Nasal cavity respiratory epithelium epithelial cell of viscerocranial mucosa (primary cell): ENCODE results near the gene SEMA6C. TPM values are rescaled to one million over a fixed set of nuclear protein-coding genes. Genes with fewer than 3 reads are reported as not detected.

ENCODE experiments used
- total RNA-seq: library from RNA; depleted of rRNA; stranded (reverse); fragments of >200 nt; gene quantifications from 2 replicates; pipeline ENCODE4 v1.2.3, GENCODE V29; 2014

Gene SEMA6C, protein sequence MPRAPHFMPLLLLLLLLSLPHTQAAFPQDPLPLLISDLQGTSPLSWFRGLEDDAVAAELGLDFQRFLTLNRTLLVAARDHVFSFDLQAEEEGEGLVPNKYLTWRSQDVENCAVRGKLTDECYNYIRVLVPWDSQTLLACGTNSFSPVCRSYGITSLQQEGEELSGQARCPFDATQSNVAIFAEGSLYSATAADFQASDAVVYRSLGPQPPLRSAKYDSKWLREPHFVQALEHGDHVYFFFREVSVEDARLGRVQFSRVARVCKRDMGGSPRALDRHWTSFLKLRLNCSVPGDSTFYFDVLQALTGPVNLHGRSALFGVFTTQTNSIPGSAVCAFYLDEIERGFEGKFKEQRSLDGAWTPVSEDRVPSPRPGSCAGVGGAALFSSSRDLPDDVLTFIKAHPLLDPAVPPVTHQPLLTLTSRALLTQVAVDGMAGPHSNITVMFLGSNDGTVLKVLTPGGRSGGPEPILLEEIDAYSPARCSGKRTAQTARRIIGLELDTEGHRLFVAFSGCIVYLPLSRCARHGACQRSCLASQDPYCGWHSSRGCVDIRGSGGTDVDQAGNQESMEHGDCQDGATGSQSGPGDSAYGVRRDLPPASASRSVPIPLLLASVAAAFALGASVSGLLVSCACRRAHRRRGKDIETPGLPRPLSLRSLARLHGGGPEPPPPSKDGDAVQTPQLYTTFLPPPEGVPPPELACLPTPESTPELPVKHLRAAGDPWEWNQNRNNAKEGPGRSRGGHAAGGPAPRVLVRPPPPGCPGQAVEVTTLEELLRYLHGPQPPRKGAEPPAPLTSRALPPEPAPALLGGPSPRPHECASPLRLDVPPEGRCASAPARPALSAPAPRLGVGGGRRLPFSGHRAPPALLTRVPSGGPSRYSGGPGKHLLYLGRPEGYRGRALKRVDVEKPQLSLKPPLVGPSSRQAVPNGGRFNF
- total RNA-seq = 0.34 and 1.3 TPM in 2 replicates

DNA sequence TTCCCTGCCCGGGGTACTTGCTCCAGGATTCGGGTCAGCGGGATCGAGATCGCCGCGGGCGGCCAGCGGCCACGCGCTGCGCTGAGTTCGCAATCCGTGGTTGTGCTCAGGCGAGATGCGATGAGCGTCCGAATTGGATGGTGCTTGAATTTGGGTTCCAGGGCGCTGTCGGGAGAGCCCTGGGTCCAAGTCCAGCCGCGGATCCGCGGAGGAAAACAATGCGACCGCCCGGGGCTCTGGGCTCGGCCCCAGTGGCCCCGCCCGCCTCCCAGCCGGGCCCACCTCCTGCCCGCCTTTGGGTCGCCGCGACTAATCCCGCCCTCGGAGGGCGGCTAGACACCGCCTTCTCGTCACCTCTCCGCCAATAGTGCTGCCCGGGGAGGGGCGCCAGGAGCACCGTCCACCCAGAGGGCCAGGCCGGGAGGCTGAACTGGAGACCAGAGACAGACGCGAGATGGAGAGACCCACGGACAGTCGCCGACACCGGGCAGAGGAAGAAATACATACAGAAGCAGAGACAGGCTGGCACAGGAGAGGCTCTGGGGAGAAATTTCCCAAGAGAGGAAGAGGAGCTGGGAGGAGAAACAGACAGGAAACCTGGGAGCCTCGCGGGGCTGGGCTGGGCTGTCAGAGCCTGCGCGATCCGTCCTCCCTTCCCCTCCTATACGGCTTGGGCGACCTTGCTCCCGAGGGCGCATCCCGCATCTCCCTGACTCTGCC lies at the start of gene SEMA6C:
TSS of gene SEMA6C (minus strand) at position 220 of the 720 bp plus-strand sequence. CDS start 4,010 bp downstream, outside the sequence.

GRCh38 chr1:151189637-151190445 lies 43.4 kb upstream of the SEMA6C start, which contains the start of gene VPS72:
Gene VPS72, minus strand, starts transcription at chr1:151190197. Its CDS starts 76 bp downstream, at chr1:151190121.

GRCh38 chr1:151175863-151176262 lies 29.4 kb upstream of the SEMA6C start, which contains the start of gene TMOD4:
Gene TMOD4, minus strand, starts transcription at chr1:151175981. Its CDS starts 1,106 bp downstream, at chr1:151174875.

DNA sequence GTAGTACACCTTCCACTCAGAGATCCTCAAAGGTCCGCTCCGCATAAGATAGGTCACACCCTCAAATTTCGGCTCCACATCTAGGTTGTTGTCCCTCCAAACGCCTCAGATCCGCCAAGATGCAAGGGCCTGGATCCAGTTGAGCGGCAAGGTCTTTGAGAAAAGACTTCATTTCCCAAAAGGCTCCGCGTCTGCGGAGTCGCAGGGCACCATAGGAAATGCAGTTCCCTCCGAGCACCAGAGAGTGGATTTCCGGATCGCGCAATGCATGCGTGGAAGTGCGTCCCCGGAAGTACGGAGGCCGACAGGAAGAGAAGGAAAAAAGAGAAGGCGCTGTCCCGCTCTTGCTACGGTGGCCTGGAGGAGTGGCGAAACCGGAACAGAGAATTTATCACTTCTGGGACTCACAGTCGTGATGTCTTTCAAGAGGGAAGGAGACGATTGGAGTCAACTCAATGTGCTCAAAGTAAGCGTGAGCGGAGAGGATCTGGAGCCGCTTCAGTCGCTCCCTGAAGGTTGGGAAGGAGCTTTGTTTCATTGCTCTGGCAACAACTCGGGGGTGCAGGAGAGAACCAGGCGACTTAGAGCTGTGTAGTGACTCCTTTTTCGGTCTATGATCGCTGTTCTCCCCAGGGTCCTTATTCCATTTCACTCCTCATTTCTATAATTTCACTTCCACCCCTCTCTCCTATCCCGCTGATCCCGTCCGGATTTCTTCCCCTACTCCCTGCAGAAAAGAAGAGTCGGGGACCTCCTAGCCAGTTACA lies 19.5 kb upstream of the SEMA6C start, which contains the start of the genes LYSMD1 and SCNM1:
TSS of gene LYSMD1 (minus strand) at position 165 of the 767 bp plus-strand sequence. CDS start 644 bp downstream, outside the sequence.
TSS of gene SCNM1 (plus strand) at position 407 of the 767 bp plus-strand sequence. CDS start at position 416, 9 bp downstream.

DNA sequence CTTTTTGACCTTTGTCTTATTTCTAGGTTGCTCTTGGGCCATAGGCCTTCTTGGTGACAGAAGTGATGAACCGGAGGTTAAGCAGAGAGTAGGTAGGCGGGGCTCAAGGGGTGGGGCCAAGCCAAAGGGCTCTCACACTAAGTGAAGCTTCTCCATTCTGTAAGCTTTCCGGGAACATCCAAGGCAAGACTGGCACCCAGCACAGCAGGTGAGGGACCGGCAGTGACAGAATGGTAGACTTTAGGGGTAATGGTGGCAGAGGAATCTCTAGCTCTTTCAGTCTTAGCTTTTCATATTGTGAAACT lies 10.0 kb upstream of the SEMA6C start, which contains the start of gene TNFAIP8L2:
TSS of gene TNFAIP8L2 (plus strand) at position 135 of the 305 bp plus-strand sequence. CDS start 2,049 bp downstream, outside the sequence.

Other genes starting within 250 kb of the SEMA6C start
- 23.2 and 36.7 TPM in 2 replicates for gene SETDB1, start 220.3 kb downstream of the SEMA6C start, total RNA-seq
- 83.7 and 101 TPM in 2 replicates for gene CERS2, start 171.8 kb downstream of the SEMA6C start, total RNA-seq
- 0.50 and 0.68 TPM in 2 replicates for gene ANXA9, start 164.3 kb downstream of the SEMA6C start, total RNA-seq
- gene MINDY1, start 139.7 kb downstream of the SEMA6C start, total RNA-seq = 5.5 and 10.3 TPM in 2 replicates
- gene PRUNE1, start 138.2 kb downstream of the SEMA6C start, total RNA-seq = 10.3 and 11.6 TPM in 2 replicates
- gene BNIPL, start 110.0 kb downstream of the SEMA6C start, total RNA-seq = 3.3 and 7.5 TPM in 2 replicates
- gene C1orf56, start 98.9 kb downstream of the SEMA6C start, total RNA-seq = 0.71 and 1.0 TPM in 2 replicates
- gene CDC42SE1, start 87.0 kb downstream of the SEMA6C start, total RNA-seq = 111 and 152 TPM in 2 replicates
- 1.7 and 3.3 TPM in 2 replicates for gene MLLT11, start 86.2 kb downstream of the SEMA6C start, total RNA-seq
- 17.1 and 27.1 TPM in 2 replicates for gene GABPB2, start 75.9 kb downstream of the SEMA6C start, total RNA-seq
- gene TNFAIP8L2, start 10.0 kb upstream of the SEMA6C start, total RNA-seq = not detected in 2 replicates
- gene LYSMD1, start 19.3 kb upstream of the SEMA6C start, total RNA-seq = 5.8 and 6.5 TPM in 2 replicates
- 24.1 and 24.3 TPM in 2 replicates for gene SCNM1, start 19.5 kb upstream of the SEMA6C start, total RNA-seq
- 0.21 TPM in 1 of 2 replicates, not detected in the other for gene TMOD4, start 29.4 kb upstream of the SEMA6C start, total RNA-seq
- gene VPS72, start 43.6 kb upstream of the SEMA6C start, total RNA-seq = 48.7 and 56.0 TPM in 2 replicates
- gene PIP5K1A, start 51.9 kb upstream of the SEMA6C start, total RNA-seq = 84.6 and 96.4 TPM in 2 replicates
- gene PSMD4, start 108.1 kb upstream of the SEMA6C start, total RNA-seq = 166 and 202 TPM in 2 replicates
- 12.3 and 17.9 TPM in 2 replicates for gene ZNF687, start 135.7 kb upstream of the SEMA6C start, total RNA-seq
- 27.7 and 51.7 TPM in 2 replicates for gene PI4KB, start 180.8 kb upstream of the SEMA6C start, total RNA-seq
- 11.3 and 37.7 TPM in 2 replicates for gene RFX5, start 200.6 kb upstream of the SEMA6C start, total RNA-seq
- gene SELENBP1, start 226.1 kb upstream of the SEMA6C start, total RNA-seq = 1.0 and 2.7 TPM in 2 replicates